Panc1 (cell line): ENCODE results near the gene CNKSR2.

Source experiments
- TF ChIP-seq, protein P1 (sequence below): fragments of 450-650 bp; IDR thresholded peaks from 2 replicates; pipeline ENCODE4 v1.5.1; 2017; ENCODE audit warnings: mild to moderate bottlenecking
- TF ChIP-seq, protein P2 (sequence below), 2 experiments: IDR thresholded peaks; 2 replicates each; pipeline ENCODE4 v1.6.1; 2011 to 2012; ENCODE audit warnings: low read depth in 2 of 2, control low read depth in 1 of 2, low read length in 1 of 2, mild to moderate bottlenecking in 1 of 2, moderate library complexity in 1 of 2; ENCODE audit not compliant: insufficient read depth in 1 of 2

DNA sequence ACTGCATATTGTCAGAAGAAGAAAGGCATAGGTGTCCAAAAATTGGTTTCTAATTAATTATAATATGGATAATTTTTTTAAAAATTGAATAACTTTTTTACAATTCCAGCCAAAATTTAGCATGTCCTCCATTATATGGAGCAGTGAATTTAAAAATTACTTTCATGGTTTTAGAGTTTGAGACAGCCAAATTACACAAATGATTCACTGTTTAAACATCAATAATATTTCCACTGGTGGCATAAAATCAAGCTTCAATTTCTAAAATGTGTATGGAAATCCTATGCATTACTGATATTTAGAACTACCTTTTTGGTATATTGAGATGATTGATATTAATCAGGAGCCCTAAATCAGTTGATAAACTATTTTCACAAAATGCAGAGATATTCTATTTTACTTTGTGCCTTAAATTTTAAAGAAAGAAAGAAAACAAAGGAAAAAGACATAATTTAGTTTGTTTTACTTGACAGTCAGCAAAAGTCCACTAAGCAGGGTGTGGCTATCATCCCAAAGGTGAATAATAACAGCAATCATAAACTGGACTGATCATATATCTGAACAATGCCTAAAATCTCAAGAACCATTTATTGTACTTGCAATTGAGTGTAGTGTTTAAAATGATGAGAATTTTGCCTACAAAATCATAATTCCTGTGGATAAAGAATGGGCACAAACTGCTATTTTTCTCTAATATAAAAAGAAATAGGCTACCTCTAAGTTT lies 249.7 kb downstream of the CNKSR2 start:
- TF ChIP-seq, protein P1, sequence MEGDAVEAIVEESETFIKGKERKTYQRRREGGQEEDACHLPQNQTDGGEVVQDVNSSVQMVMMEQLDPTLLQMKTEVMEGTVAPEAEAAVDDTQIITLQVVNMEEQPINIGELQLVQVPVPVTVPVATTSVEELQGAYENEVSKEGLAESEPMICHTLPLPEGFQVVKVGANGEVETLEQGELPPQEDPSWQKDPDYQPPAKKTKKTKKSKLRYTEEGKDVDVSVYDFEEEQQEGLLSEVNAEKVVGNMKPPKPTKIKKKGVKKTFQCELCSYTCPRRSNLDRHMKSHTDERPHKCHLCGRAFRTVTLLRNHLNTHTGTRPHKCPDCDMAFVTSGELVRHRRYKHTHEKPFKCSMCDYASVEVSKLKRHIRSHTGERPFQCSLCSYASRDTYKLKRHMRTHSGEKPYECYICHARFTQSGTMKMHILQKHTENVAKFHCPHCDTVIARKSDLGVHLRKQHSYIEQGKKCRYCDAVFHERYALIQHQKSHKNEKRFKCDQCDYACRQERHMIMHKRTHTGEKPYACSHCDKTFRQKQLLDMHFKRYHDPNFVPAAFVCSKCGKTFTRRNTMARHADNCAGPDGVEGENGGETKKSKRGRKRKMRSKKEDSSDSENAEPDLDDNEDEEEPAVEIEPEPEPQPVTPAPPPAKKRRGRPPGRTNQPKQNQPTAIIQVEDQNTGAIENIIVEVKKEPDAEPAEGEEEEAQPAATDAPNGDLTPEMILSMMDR: no peak
- TF ChIP-seq, protein P2, sequence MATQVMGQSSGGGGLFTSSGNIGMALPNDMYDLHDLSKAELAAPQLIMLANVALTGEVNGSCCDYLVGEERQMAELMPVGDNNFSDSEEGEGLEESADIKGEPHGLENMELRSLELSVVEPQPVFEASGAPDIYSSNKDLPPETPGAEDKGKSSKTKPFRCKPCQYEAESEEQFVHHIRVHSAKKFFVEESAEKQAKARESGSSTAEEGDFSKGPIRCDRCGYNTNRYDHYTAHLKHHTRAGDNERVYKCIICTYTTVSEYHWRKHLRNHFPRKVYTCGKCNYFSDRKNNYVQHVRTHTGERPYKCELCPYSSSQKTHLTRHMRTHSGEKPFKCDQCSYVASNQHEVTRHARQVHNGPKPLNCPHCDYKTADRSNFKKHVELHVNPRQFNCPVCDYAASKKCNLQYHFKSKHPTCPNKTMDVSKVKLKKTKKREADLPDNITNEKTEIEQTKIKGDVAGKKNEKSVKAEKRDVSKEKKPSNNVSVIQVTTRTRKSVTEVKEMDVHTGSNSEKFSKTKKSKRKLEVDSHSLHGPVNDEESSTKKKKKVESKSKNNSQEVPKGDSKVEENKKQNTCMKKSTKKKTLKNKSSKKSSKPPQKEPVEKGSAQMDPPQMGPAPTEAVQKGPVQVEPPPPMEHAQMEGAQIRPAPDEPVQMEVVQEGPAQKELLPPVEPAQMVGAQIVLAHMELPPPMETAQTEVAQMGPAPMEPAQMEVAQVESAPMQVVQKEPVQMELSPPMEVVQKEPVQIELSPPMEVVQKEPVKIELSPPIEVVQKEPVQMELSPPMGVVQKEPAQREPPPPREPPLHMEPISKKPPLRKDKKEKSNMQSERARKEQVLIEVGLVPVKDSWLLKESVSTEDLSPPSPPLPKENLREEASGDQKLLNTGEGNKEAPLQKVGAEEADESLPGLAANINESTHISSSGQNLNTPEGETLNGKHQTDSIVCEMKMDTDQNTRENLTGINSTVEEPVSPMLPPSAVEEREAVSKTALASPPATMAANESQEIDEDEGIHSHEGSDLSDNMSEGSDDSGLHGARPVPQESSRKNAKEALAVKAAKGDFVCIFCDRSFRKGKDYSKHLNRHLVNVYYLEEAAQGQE (IDR thresholded peaks at IDR 0.05; ENCODE audit: insufficient read depth in 1 of 2, low read depth in 2 of 2, low read length in 1 of 2): no peak
